ENCODE data around the gene TNIK. TPM values are rescaled to one million over a fixed set of nuclear protein-coding genes. Genes with fewer than 3 reads are reported as not detected.

TNIK gene
- total and polyA plus RNA-seq, 2 experiments from 2014 or later: 14.6 to 34.3 TPM

DNA sequence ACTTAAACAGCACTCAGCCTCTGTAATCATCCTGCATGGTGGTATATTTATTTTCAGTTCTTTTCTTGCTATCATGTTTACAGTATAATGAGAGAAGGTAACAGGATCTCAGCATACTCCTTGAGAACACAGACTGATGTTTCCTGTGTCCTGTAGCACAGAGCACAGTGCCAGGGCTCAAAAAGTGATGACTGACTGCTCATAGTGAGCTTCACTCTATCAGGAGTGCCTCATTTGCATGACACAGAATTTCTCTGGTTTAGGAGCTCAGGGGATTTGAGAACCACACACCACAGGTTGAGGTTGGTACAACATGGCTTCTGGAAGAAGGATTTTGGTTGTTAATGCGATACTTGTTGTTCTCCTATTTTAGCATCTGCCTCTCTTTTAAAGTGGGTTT, 365.1 kb downstream of the TNIK start:
- Histone ChIP-seq H3K27ac (ENCODE audit: low read depth) (no peak overlapping the region), H3K4me1 (ENCODE audit: insufficient read depth) (0 out of 2 replicates have a peak, but pooled peaks cover 12% of the 10 kb centered on the region), H3K79me2 (replicated peaks; ENCODE audit: insufficient read depth) (no peaks in the 10 kb centered on the region), H3K36me3 (ENCODE audit: insufficient read depth) (no peaks in the 10 kb centered on the region), H3F3A (replicated peaks; ENCODE audit: low read depth) (no peaks in the 10 kb centered on the region), H3K27me3 (ENCODE audit: insufficient read depth) (no peaks in the 10 kb centered on the region), H3K4me2 (no peak overlapping the region), H3K9me2 (ENCODE audit: insufficient read depth) (no peaks in the 10 kb centered on the region), H2AFZ (no peak overlapping the region), H4K20me1 (replicated peaks; ENCODE audit: insufficient read depth) (no peaks in the 10 kb centered on the region), H3K4me3 (no peak overlapping the region)
- TF ChIP-seq, protein P1, sequence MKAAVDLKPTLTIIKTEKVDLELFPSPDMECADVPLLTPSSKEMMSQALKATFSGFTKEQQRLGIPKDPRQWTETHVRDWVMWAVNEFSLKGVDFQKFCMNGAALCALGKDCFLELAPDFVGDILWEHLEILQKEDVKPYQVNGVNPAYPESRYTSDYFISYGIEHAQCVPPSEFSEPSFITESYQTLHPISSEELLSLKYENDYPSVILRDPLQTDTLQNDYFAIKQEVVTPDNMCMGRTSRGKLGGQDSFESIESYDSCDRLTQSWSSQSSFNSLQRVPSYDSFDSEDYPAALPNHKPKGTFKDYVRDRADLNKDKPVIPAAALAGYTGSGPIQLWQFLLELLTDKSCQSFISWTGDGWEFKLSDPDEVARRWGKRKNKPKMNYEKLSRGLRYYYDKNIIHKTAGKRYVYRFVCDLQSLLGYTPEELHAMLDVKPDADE (IDR thresholded peaks at IDR 0.05): no peak
- TF ChIP-seq JUNB (IDR thresholded peaks at IDR 0.05; ENCODE audit: unreplicated experiment) (no peak), ZNF331 (CRISPR knock-in tag; IDR thresholded peaks at IDR 0.05; ENCODE audit: low read depth) (no peak), NANOG (IDR thresholded peaks at IDR 0.05; ENCODE audit: borderline replicate concordance) (no peak)
- ATAC-seq (peak; percentile 79), DNase-seq (ENCODE audit: low spot score) (peak; percentile 40)
- Mint-ChIP-seq H3K27me3 (ENCODE audit: insufficient read depth, low read depth, poor library complexity) (peaks cover 1% of the 10 kb centered on the region), H3K4me1 (peaks cover 17% of the 10 kb centered on the region), H3K36me3 (ENCODE audit: low read depth) (peaks cover 31% of the 10 kb centered on the region), H3K27ac (no peak overlapping the region), H3K4me3 (no peak overlapping the region), H3K9me3 (no peaks in the 10 kb centered on the region; the same call in 2 of the 3 replicates)

DNA sequence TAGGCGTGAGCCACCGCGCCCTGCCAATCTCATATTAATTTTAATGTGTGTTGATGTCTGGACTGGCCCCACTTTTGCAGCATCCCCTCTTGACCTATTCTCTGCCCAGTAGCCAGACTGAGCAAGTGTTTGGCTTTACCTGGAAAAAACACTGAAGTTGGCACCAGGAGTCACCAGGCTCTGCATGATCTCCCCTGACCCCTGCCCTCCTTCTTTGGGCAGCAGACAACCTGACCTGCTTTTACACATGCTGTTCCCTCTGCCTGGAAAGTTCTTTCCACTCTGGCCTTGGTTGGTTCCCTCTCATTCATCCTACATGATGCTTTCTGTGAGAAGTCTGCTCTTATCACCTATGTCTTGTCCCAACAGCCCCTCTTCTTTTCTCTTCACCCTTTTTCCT, 365.8 kb downstream of the TNIK start:
- peaks cover 34% of the 10 kb centered on the region for H3K36me3 Mint-ChIP-seq (ENCODE audit: low read depth)
- TF ChIP-seq ZNF331 (CRISPR knock-in tag; IDR thresholded peaks at IDR 0.05; ENCODE audit: low read depth) (no peak), NANOG (IDR thresholded peaks at IDR 0.05; ENCODE audit: borderline replicate concordance) (no peak), STAT1 (IDR thresholded peaks at IDR 0.05; ENCODE audit: unreplicated experiment) (no peak), CREB1 (CRISPR knock-in tag; IDR thresholded peaks at IDR 0.05; ENCODE audit: low read depth) (no peak), POLR2AphosphoS5 (IDR thresholded peaks at IDR 0.05; ENCODE audit: low read depth) (no peak), EZH2 (IDR thresholded peaks at IDR 0.05; ENCODE audit: low read depth, unreplicated experiment) (no peak), EZH2phosphoT487 (IDR thresholded peaks at IDR 0.05; ENCODE audit: unreplicated experiment) (no peak), JUNB (IDR thresholded peaks at IDR 0.05; ENCODE audit: unreplicated experiment) (no peak), ZNF114 (CRISPR knock-in tag; IDR thresholded peaks at IDR 0.05) (no peak)
- TF ChIP-seq, protein P2, sequence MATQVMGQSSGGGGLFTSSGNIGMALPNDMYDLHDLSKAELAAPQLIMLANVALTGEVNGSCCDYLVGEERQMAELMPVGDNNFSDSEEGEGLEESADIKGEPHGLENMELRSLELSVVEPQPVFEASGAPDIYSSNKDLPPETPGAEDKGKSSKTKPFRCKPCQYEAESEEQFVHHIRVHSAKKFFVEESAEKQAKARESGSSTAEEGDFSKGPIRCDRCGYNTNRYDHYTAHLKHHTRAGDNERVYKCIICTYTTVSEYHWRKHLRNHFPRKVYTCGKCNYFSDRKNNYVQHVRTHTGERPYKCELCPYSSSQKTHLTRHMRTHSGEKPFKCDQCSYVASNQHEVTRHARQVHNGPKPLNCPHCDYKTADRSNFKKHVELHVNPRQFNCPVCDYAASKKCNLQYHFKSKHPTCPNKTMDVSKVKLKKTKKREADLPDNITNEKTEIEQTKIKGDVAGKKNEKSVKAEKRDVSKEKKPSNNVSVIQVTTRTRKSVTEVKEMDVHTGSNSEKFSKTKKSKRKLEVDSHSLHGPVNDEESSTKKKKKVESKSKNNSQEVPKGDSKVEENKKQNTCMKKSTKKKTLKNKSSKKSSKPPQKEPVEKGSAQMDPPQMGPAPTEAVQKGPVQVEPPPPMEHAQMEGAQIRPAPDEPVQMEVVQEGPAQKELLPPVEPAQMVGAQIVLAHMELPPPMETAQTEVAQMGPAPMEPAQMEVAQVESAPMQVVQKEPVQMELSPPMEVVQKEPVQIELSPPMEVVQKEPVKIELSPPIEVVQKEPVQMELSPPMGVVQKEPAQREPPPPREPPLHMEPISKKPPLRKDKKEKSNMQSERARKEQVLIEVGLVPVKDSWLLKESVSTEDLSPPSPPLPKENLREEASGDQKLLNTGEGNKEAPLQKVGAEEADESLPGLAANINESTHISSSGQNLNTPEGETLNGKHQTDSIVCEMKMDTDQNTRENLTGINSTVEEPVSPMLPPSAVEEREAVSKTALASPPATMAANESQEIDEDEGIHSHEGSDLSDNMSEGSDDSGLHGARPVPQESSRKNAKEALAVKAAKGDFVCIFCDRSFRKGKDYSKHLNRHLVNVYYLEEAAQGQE (IDR thresholded peaks at IDR 0.05; ENCODE audit: unreplicated experiment): no peak
- TF ChIP-seq, protein P1 (IDR thresholded peaks at IDR 0.05): no peak
- TF ChIP-seq, protein P3, sequence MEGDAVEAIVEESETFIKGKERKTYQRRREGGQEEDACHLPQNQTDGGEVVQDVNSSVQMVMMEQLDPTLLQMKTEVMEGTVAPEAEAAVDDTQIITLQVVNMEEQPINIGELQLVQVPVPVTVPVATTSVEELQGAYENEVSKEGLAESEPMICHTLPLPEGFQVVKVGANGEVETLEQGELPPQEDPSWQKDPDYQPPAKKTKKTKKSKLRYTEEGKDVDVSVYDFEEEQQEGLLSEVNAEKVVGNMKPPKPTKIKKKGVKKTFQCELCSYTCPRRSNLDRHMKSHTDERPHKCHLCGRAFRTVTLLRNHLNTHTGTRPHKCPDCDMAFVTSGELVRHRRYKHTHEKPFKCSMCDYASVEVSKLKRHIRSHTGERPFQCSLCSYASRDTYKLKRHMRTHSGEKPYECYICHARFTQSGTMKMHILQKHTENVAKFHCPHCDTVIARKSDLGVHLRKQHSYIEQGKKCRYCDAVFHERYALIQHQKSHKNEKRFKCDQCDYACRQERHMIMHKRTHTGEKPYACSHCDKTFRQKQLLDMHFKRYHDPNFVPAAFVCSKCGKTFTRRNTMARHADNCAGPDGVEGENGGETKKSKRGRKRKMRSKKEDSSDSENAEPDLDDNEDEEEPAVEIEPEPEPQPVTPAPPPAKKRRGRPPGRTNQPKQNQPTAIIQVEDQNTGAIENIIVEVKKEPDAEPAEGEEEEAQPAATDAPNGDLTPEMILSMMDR (conservative IDR thresholded peaks at IDR 0.05; ENCODE audit: low read depth in 2 of 2): no peak

More for the DNA sequence above, 365.8 kb downstream of the TNIK start:
- DNase-seq (ENCODE audit: low spot score) (no peak), ATAC-seq (no peak)
- no peak overlapping the region for H3K27ac ChIP-seq (ENCODE audit: low read depth)
- no peak overlapping the region for H3K27ac Mint-ChIP-seq
- H3F3A ChIP-seq (replicated peaks; ENCODE audit: low read depth): no peaks in the 10 kb centered on the region
- no peak overlapping the region for H2AFZ ChIP-seq
- H3K4me3 Mint-ChIP-seq: no peak overlapping the region
- no peaks in the 10 kb centered on the region for H4K20me1 ChIP-seq (replicated peaks; ENCODE audit: insufficient read depth)
- H3K4me2 ChIP-seq: no peak overlapping the region
- H3K9me2 ChIP-seq (ENCODE audit: insufficient read depth): no peaks in the 10 kb centered on the region
- 0 out of 2 replicates have a peak, but pooled peaks cover 12% of the 10 kb centered on the region for H3K4me1 ChIP-seq (ENCODE audit: insufficient read depth)
- no peaks in the 10 kb centered on the region for H3K27me3 ChIP-seq (ENCODE audit: insufficient read depth)
- H3K9me3 Mint-ChIP-seq: no peaks in the 10 kb centered on the region; the same call in 2 of the 3 replicates
- H3K36me3 ChIP-seq (ENCODE audit: insufficient read depth): no peaks in the 10 kb centered on the region
- H3K4me3 ChIP-seq: no peak overlapping the region
- H3K4me1 Mint-ChIP-seq: peaks cover 15% of the 10 kb centered on the region
- peaks cover 1% of the 10 kb centered on the region for H3K27me3 Mint-ChIP-seq (ENCODE audit: insufficient read depth, low read depth, poor library complexity)
- H3K79me2 ChIP-seq (replicated peaks; ENCODE audit: insufficient read depth): no peaks in the 10 kb centered on the region
